Measurements from ENCODE around the gene KNSTRN.

KNSTRN gene

DNA sequence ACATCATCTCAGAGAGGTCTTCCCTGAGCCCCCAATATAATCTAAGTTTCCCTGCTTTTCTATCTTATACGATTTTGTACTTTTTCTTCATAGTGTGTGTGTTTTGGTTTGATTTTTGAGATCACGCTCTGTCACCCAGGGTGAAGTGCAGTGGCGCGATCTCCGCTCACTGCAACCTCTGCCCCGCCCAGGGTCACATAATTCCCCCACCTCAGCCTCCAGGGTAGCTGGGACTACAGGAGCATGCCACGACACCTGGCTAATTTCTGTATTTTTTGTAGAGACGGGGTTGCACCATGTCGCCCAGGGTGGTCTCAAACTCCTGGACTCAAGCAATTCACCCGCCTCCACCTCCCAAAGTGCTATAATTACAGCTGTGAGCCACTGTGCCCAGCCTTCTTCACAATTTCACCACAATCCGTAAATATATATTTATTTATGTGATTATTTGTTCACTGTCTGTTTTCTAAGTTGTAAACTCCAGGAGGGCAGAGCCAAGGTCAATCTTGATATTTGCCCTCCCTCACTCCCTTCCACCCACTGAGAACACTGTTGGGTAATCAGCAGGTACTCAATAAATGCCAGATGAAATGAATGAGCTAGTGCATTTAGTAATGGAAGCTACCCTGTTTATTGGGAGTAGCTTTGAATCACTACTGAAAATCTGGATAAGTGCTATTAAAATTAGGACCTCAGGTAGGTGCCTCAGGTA is 547 bp upstream of the KNSTRN start:
- TF ChIP-seq, protein P1, sequence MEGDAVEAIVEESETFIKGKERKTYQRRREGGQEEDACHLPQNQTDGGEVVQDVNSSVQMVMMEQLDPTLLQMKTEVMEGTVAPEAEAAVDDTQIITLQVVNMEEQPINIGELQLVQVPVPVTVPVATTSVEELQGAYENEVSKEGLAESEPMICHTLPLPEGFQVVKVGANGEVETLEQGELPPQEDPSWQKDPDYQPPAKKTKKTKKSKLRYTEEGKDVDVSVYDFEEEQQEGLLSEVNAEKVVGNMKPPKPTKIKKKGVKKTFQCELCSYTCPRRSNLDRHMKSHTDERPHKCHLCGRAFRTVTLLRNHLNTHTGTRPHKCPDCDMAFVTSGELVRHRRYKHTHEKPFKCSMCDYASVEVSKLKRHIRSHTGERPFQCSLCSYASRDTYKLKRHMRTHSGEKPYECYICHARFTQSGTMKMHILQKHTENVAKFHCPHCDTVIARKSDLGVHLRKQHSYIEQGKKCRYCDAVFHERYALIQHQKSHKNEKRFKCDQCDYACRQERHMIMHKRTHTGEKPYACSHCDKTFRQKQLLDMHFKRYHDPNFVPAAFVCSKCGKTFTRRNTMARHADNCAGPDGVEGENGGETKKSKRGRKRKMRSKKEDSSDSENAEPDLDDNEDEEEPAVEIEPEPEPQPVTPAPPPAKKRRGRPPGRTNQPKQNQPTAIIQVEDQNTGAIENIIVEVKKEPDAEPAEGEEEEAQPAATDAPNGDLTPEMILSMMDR (IDR thresholded peaks at IDR 0.05), result no peak

DNA sequence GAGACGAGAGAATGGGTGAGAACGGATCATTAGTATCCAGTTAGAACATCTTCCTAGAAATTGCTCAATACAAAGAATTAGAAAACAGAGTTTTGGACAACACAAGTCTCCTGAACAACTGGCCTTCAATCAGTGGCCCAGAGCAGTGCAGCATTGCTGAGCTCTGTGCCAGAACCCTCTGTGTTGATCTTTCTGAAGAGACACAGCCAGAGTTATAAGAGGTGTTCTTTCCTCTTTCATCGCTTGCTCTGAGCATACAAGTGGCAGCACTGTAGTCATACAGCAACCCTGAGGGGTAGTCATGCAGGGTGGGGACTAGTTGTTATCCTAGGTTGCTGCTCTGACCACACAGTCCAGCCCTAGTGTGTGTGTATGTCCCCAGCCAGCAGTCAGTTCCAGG is 4.0 kb downstream of the KNSTRN start:
- TF ChIP-seq, protein P1 (IDR thresholded peaks at IDR 0.05), result no peak

DNA sequence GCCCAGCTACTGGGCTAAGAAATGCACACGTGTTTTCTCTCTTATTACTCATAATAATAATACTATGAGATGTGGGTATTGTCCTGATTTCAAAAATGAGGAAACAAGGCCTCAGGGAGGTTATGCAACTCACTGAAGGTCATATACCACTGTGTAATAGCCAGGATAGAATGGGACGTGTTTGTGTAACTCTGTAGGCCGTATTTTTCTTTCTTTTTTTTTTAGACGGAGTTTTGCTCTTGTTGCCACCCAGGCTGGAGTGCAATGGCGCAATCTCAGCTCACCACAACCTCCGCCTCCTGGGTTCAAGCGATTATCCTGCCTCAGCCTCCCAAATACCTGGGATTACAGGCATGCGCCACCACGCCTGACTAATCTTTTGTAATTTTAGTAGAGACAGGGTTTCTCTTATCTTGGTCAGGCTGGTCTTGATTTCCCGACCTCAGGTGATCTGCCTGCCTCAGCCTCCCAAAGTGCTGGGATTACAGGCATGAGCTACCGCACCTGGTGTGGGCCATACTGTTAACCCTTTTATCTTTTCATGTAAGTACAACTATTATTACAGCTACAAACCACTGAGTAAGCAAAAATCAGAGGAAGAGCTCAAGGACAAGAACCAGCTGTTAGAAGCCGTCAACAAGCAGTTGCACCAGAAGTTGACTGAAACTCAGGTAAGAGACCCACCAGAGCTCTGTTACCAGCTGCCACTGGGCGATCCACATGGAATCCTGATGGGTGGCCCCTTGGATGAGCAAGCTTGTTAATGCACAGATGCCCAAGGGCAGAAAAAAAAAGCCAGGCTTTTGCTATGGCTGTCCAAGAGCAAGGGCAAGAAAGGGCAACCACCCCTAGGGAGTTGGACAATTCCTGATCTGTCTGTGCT is 6.7 kb downstream of the KNSTRN start:
- TF ChIP-seq, protein P1 (IDR thresholded peaks at IDR 0.05), result no peak

DNA sequence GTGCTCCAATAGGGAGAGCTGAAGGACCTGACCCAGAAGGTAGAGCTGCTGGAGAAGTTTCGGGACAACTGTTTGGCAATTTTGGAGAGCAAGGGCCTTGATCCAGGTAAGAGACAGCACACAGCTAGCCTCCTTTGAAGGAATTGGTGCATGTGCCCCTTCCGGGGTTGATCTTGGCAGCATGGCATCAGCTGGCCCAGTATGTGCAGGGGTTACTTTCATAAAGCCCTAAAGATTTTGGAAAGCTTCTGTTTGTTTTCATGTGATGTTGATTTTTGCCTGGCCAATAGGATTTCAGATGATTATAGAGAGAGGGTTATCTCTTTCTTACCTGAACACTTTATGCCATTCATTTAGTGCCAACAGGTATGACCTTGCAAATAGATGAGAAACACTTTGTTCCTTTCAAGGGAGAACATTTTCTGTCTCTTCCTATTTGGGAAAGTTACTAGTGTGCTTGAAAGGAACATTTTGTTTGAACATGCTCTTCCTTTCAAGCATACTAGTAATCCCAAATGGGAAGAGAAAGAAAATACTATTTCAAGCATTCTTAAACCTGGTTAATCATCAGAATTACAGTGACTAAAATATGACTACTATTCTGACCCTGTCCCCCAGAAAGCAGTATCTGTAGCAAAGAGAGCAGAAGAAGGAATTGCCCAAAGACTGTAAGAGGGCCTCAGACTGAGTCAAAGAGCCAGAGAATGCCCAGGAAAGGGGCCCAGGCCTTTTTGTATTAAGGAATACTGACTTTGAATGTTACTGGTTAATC is 7.5 kb downstream of the KNSTRN start:
- TF ChIP-seq, protein P1 (IDR thresholded peaks at IDR 0.05), result no peak

DNA sequence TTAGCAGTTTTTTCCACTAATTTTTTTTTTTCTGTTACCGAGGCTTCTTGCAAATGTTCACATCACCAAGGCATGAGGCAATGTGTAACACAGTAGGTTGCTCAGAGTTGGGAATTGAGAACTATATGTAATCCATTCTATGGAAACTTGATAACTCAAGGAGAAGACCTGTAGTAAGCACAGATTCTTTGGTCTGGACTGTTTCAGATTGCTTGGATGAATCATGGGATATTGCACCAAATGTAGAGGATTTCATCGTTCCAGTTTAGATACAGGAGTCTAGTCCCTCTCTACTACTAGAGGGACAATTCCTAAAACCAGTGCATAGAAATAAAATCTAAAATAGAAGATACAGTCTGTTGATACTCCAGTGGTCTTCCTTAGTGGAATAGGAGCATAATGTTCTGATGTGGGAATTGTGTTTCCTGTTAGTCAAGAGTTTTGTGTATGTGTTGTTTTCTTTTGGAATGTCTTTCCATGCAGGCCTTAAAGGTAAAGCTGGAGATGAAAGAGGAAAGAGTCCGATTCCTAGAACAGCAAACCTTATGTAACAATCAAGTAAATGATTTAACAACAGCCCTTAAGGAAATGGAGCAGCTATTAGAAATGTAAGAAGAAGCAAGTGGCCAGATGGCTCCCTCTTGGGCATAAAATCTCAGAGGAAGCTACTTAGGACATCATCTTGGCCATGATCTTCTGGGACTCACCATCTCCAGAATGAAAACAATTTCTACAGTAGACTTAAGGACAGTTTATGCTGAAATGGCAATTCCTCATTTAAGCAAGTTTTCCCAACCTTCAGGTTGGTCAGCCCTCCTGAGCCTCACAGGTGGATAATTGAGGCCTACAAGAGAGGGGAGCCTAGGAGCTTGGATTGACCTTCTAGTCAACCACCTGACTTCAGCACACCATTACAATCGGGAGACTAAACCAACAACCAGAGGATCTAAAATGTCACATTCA is 10.7 kb downstream of the KNSTRN start:
- TF ChIP-seq, protein P1 (IDR thresholded peaks at IDR 0.05), result no peak

DNA sequence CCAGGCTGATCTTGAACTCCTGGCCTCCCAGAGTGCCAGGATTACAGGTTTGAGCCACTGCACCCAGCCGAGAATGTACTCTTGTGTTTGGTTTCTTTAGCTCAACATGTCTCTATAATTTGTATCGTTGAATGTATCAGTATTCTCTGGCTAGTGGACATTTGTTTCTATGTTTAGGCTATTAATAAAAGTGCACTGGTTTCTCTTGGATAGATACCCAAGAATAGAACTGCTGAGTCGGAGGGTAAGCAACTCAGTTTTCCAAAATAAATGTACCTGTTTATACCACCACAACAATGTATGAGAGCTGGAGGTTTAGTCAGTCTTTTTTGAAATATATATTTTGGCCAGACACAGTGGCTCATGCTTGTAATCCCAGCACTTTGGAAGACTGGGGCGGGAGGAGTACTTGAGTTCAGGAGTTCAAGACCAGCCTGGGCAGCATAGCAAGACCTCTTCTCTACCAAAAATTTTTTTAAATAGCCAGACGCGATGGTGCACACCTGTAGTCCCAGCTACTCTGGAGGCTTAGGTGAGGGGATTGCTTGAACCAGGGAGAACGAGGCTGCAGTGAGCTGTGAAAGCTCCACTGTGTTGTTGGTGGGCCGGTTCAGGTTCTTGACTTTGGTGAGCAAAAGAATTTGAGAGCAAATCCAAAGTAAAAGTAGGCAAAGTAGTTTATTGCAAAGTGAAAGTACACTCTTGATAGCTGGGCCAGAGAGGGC is 15.3 kb downstream of the KNSTRN start:
- TF ChIP-seq, protein P1 (IDR thresholded peaks at IDR 0.05), result no peak

All from LNCAP (cell line).